ENCODE results near the gene GPR158. TPM values are rescaled to one million over a fixed set of nuclear protein-coding genes. Genes with fewer than 3 reads are reported as not detected.

Gene GPR158
- total RNA-seq, 2 donors from 2014 or later: 0.09 to 0.29 TPM

GRCh38 chr10:25245165-25245564, 70.4 kb downstream of the GPR158 start:
- no peaks in the 10 kb centered on the region for H3K36me3 Mint-ChIP-seq (ENCODE audit: low read depth)
- no peak for DNase-seq
- 86% methylated on average over 1 of the region's 1 CpG; no CpG with 5 or more reads in 1 of the 2 experiments for WGBS, 2 experiments (ENCODE audit: insufficient coverage in 1 of 2, insufficient read length in 1 of 2)

GRCh38 chr10:25257646-25258045, 82.8 kb downstream of the GPR158 start:
- no peaks in the 10 kb centered on the region for H3K9me3 Mint-ChIP-seq
- no peaks in the 10 kb centered on the region for H3K4me1 Mint-ChIP-seq
- H3K4me3 Mint-ChIP-seq: no peak overlapping the region
- no peaks in the 10 kb centered on the region for H3K27me3 Mint-ChIP-seq (ENCODE audit: insufficient read depth)
- no peaks in the 10 kb centered on the region for H3K36me3 ChIP-seq (ENCODE audit: control insufficient read depth, insufficient read depth, low read length)
- no peak overlapping the region for H3K9ac ChIP-seq (ENCODE audit: extremely low read depth, low read length, poor library complexity, severe bottlenecking)
- no peak overlapping the region for H3K27ac Mint-ChIP-seq
- no peaks in the 10 kb centered on the region for H3K4me1 ChIP-seq (ENCODE audit: control insufficient read depth, insufficient read depth, low read length)
- H3K4me3 ChIP-seq (ENCODE audit: low read length): no peak overlapping the region
- DNase-seq: no peak
- no peaks in the 10 kb centered on the region for H3K9me3 ChIP-seq (ENCODE audit: control insufficient read depth, low read length)
- H3K27me3 ChIP-seq (ENCODE audit: control insufficient read depth, insufficient read depth, low read length, poor library complexity, severe bottlenecking): no peaks in the 10 kb centered on the region
- H3K36me3 Mint-ChIP-seq (ENCODE audit: low read depth): no peaks in the 10 kb centered on the region
- TF ChIP-seq CTCF (conservative IDR thresholded peaks at IDR 0.05): no peak
- no peak overlapping the region for H3K27ac ChIP-seq (ENCODE audit: low read depth, low read length)
- WGBS, 2 experiments (ENCODE audit: insufficient coverage in 1 of 2, insufficient read length in 1 of 2): 97 to 100% methylated on average over 3 to 5 of the region's 5 CpGs

More at GRCh38 chr10:25245165-25245564, 70.4 kb downstream of the GPR158 start:
- Mint-ChIP-seq H3K4me1 (no peaks in the 10 kb centered on the region), H3K9me3 (no peaks in the 10 kb centered on the region), H3K27me3 (ENCODE audit: insufficient read depth) (no peaks in the 10 kb centered on the region), H3K27ac (no peak overlapping the region), H3K4me3 (no peak overlapping the region)
- H3K27me3 ChIP-seq (ENCODE audit: control insufficient read depth, insufficient read depth, low read length, poor library complexity, severe bottlenecking): no peaks in the 10 kb centered on the region
- no peaks in the 10 kb centered on the region for H3K36me3 ChIP-seq (ENCODE audit: control insufficient read depth, insufficient read depth, low read length)
- no peak overlapping the region for H3K9ac ChIP-seq (ENCODE audit: extremely low read depth, low read length, poor library complexity, severe bottlenecking)
- no peak overlapping the region for H3K27ac ChIP-seq (ENCODE audit: low read depth, low read length)
- no peaks in the 10 kb centered on the region for H3K9me3 ChIP-seq (ENCODE audit: control insufficient read depth, low read length)
- no peak for TF ChIP-seq CTCF (conservative IDR thresholded peaks at IDR 0.05)
- H3K4me1 ChIP-seq (ENCODE audit: control insufficient read depth, insufficient read depth, low read length): no peaks in the 10 kb centered on the region
- no peak overlapping the region for H3K4me3 ChIP-seq (ENCODE audit: low read length)

- H3K27ac Mint-ChIP-seq: no peak overlapping the region
- 94 to 95% methylated on average over 2 of the region's 2 CpGs for WGBS, 2 experiments (ENCODE audit: insufficient coverage in 1 of 2, insufficient read length in 1 of 2)
- no peaks in the 10 kb centered on the region for H3K27me3 Mint-ChIP-seq (ENCODE audit: insufficient read depth)
- no peaks in the 10 kb centered on the region for H3K27me3 ChIP-seq (ENCODE audit: control insufficient read depth, insufficient read depth, low read length, poor library complexity, severe bottlenecking)
- H3K36me3 ChIP-seq (ENCODE audit: control insufficient read depth, insufficient read depth, low read length): no peaks in the 10 kb centered on the region
- DNase-seq: no peak
- H3K9ac ChIP-seq (ENCODE audit: extremely low read depth, low read length, poor library complexity, severe bottlenecking): no peak overlapping the region
- no peak overlapping the region for H3K4me3 Mint-ChIP-seq
- no peaks in the 10 kb centered on the region for H3K36me3 Mint-ChIP-seq (ENCODE audit: low read depth)
- H3K4me3 ChIP-seq (ENCODE audit: low read length): no peak overlapping the region
- H3K27ac ChIP-seq (ENCODE audit: low read depth, low read length): no peak overlapping the region
- H3K9me3 Mint-ChIP-seq: no peaks in the 10 kb centered on the region
- TF ChIP-seq CTCF (conservative IDR thresholded peaks at IDR 0.05): no peak
- no peaks in the 10 kb centered on the region for H3K9me3 ChIP-seq (ENCODE audit: control insufficient read depth, low read length)
- no peaks in the 10 kb centered on the region for H3K4me1 ChIP-seq (ENCODE audit: control insufficient read depth, insufficient read depth, low read length)
- H3K4me1 Mint-ChIP-seq: no peaks in the 10 kb centered on the region
These were observed 86.3 kb downstream of the GPR158 start for GRCh38 chr10:25261110-25261509.
